CD14-positive monocyte (primary cell): Measurements from ENCODE around the gene C5. TPM values are rescaled to one million over a fixed set of nuclear protein-coding genes. Genes with fewer than 3 reads are reported as not detected.

ENCODE experiments used
- DNase-seq, 3 donors: peaks; one replicate each; pipeline ENCODE4 v3.0.0-alpha.2; 2011 to 2022
- H2AFZ ChIP-seq: 2 replicates; pipeline ENCODE4 v1.6.0; 2012; ENCODE audit warnings: mild to moderate bottlenecking, low read depth, low read length, inconsistent platforms; ENCODE audit not compliant: insufficient read depth, poor library complexity, severe bottlenecking
- H3K27ac ChIP-seq, 2 donors: 1 replicate in 1 of 2; 2 replicates in 1 of 2; pipeline ENCODE4 v1.5.1; 2012 to 2013; ENCODE audit warnings: low read length in 2 of 2, control low read depth in 1 of 2, inconsistent platforms in 1 of 2, low read depth in 1 of 2, mild to moderate bottlenecking in 1 of 2
- H3K27me3 ChIP-seq, 2 donors: one replicate each; pipeline versions ENCODE4 v1.6.0 to v1.6.1; 2011 to 2013; ENCODE audit warnings: low read length in 2 of 2; ENCODE audit not compliant: control insufficient read depth in 2 of 2, insufficient read depth in 2 of 2
- H3K36me3 ChIP-seq, 2 donors: replicated peaks in 1 of 2; 1 replicate in 1 of 2; 2 replicates in 1 of 2; pipeline versions ENCODE4 v1.5.1 to v1.6.1; 2012 to 2013; ENCODE audit warnings: low read length in 2 of 2, control low read depth in 1 of 2, inconsistent platforms in 1 of 2, mild to moderate bottlenecking in 1 of 2; ENCODE audit not compliant: insufficient read depth in 2 of 2, control insufficient read depth in 1 of 2
- H3K4me1 ChIP-seq, 2 donors: 1 replicate in 1 of 2; 2 replicates in 1 of 2; pipeline versions ENCODE4 v1.5.1 to v1.6.1; 2012 to 2013; ENCODE audit warnings: low read length in 2 of 2, control low read depth in 1 of 2, inconsistent platforms in 1 of 2, mild to moderate bottlenecking in 1 of 2, moderate library complexity in 1 of 2; ENCODE audit not compliant: insufficient read depth in 2 of 2, control insufficient read depth in 1 of 2
- H3K4me2 ChIP-seq: replicated peaks from 2 replicates; pipeline ENCODE3; 2012; ENCODE audit warnings: low read length, moderate library complexity, mild to moderate bottlenecking; ENCODE audit not compliant: poor library complexity, severe bottlenecking; ENCODE audit errors: extremely low read depth
- H3K4me3 ChIP-seq, 3 experiments: fragments of 200-600 bp in 1 of 3; sonication (generic) in 1 of 3; replicated peaks in 1 of 3; 1 replicate in 2 of 3; 2 replicates in 1 of 3; pipeline ENCODE4 v1.5.1; 2011 to 2013; ENCODE audit warnings: low read length in 3 of 3, mild to moderate bottlenecking in 3 of 3, control low read depth in 2 of 3, low read depth in 2 of 3, inconsistent platforms in 1 of 3, moderate library complexity in 1 of 3
- H3K79me2 ChIP-seq: 2 replicates; pipeline ENCODE4 v1.6.0; 2012; ENCODE audit warnings: mild to moderate bottlenecking, control low read depth, inconsistent platforms, low read length, moderate library complexity; ENCODE audit not compliant: insufficient read depth
- H3K9ac ChIP-seq: 2 replicates; pipeline ENCODE4 v1.6.0; 2017; ENCODE audit warnings: low read length, mild to moderate bottlenecking; ENCODE audit not compliant: insufficient read depth, poor library complexity, severe bottlenecking
- H3K9me3 ChIP-seq, 2 donors: replicated peaks in 1 of 2; 1 replicate in 1 of 2; 2 replicates in 1 of 2; pipeline versions ENCODE4 v1.5.1 to v1.6.1; 2012 to 2013; ENCODE audit warnings: low read length in 2 of 2, control low read depth in 1 of 2; ENCODE audit not compliant: control insufficient read depth in 1 of 2, insufficient read depth in 1 of 2
- H4K20me1 ChIP-seq: 2 replicates; pipeline ENCODE4 v1.6.0; 2012; ENCODE audit warnings: mild to moderate bottlenecking, low read length, control low read depth, moderate library complexity; ENCODE audit not compliant: insufficient read depth
- H3K27ac Mint-ChIP-seq, 7 donors: one replicate each; pipeline ENCODE4 v1.8.0; 2020; ENCODE audit warnings: mild to moderate bottlenecking in 7 of 7, mixed read lengths in 7 of 7, moderate library complexity in 6 of 7, inconsistent platforms in 2 of 7
- H3K27me3 Mint-ChIP-seq, 3 donors: one replicate each; pipeline ENCODE4 v1.8.0; 2021 to 2022; ENCODE audit warnings: low read depth in 3 of 3, mild to moderate bottlenecking in 3 of 3, mixed read lengths in 3 of 3, moderate library complexity in 3 of 3, inconsistent platforms in 1 of 3
- H3K36me3 Mint-ChIP-seq, 2 donors: one replicate each; pipeline ENCODE4 v1.8.0; 2020; ENCODE audit warnings: mixed read lengths in 2 of 2, inconsistent platforms in 1 of 2, mild to moderate bottlenecking in 1 of 2
- H3K4me1 Mint-ChIP-seq: one replicate; pipeline ENCODE4 v1.8.0; 2020; ENCODE audit warnings: mild to moderate bottlenecking, mixed read lengths
- H3K4me3 Mint-ChIP-seq, 2 donors: one replicate each; pipeline ENCODE4 v1.8.0; 2020; ENCODE audit warnings: mild to moderate bottlenecking in 2 of 2, mixed read lengths in 2 of 2, moderate library complexity in 1 of 2
- H3K9me3 Mint-ChIP-seq, 7 donors: one replicate each; pipeline ENCODE4 v1.8.0; 2020 to 2022; ENCODE audit warnings: mixed read lengths in 7 of 7, mild to moderate bottlenecking in 6 of 7, moderate library complexity in 6 of 7, inconsistent platforms in 2 of 7
- CTCF ChIP-seq: fragments of 200-600 bp; IDR thresholded peaks from one replicate; pipeline ENCODE4 v1.8.0; 2022; ENCODE audit warnings: antibody characterized with exemption, mild to moderate bottlenecking
- WGBS: methylation state at CpG from one replicate; pipeline ENCODE4 v1.1.5; 2013; ENCODE audit warnings: missing lambda C conversion rate; ENCODE audit not compliant: insufficient coverage; 5-methylcytosine and 5-hydroxymethylcytosine counted together
- intact Hi-C, 2 donors: fragments of 100-400 bp; cut with micrococcal nuclease; formaldehyde crosslinking; loops; one replicate each; pipeline versions ENCODE4 v1.15.0 to v1.15.1; 2023
- polyA plus RNA-seq, 3 donors: library from polyadenylated mRNA; depleted of rRNA in 1 of 3; unstranded in 2 of 3; stranded (reverse) in 1 of 3; fragments of 300-500 nt in 2 of 3; fragments of >200 nt in 1 of 3; fragmentation: Illumina TruSeq in 2 of 3; gene quantifications; 1 replicate in 2 of 3; 2 replicates in 1 of 3; pipeline ENCODE4 v1.2.3, GENCODE V29; 2012 to 2021

Gene C5
- polyA plus RNA-seq, 3 donors: 0.66 to 3.5 (median 1.2) TPM

- Mint-ChIP-seq H3K36me3 (peaks cover 13 to 21% of the 10 kb centered on the region in 2 donors), H3K9me3 (peaks cover 0 to 6% (median 2%) of the 10 kb centered on the region in 7 donors), H3K4me3 (no peak overlapping the region), H3K27me3 (no peaks in the 10 kb centered on the region), H3K27ac (no peak overlapping the region), H3K4me1 (peaks cover 5% of the 10 kb centered on the region)
- no CpG with 5 or more reads among the region's 4 CpGs for WGBS
- Histone ChIP-seq H3K9ac (no peak overlapping the region), H3K36me3 (no peaks in the 10 kb centered on the region), H4K20me1 (no peaks in the 10 kb centered on the region), H2AFZ (no peak overlapping the region), H3K4me3 (no peak overlapping the region), H3K4me1 (no peaks in the 10 kb centered on the region), H3K9me3 (no peaks in the 10 kb centered on the region), H3K27me3 (no peaks in the 10 kb centered on the region), H3K79me2 (no peaks in the 10 kb centered on the region), H3K4me2 (no peak overlapping the region), H3K27ac (no peak overlapping the region)
- DNase-seq: no peak
- TF ChIP-seq CTCF: no peak
- intact Hi-C loops: no loop called here
These were observed 131.9 kb downstream of the C5 start for GRCh38 chr9:120917929-120918762.

- no peaks in the 10 kb centered on the region for H3K9me3 ChIP-seq
- peaks cover 5% of the 10 kb centered on the region for H3K4me1 Mint-ChIP-seq
- H3K79me2 ChIP-seq: no peaks in the 10 kb centered on the region
- H4K20me1 ChIP-seq: no peaks in the 10 kb centered on the region
- WGBS: 96% methylated on average over 6 of the region's 8 CpGs
- H3K4me3 ChIP-seq: no peak overlapping the region
- no peaks in the 10 kb centered on the region for H3K36me3 ChIP-seq
- H3K36me3 Mint-ChIP-seq: peaks cover 9 to 28% of the 10 kb centered on the region in 2 donors
- no peak overlapping the region for H3K4me3 Mint-ChIP-seq
- intact Hi-C loops: no loop called here
- TF ChIP-seq CTCF: no peak
- H3K4me1 ChIP-seq: no peaks in the 10 kb centered on the region
- no peaks in the 10 kb centered on the region for H3K27me3 Mint-ChIP-seq
- no peak for DNase-seq
- no peak overlapping the region for H3K4me2 ChIP-seq
- peaks cover 0 to 6% (median 2%) of the 10 kb centered on the region in 7 donors for H3K9me3 Mint-ChIP-seq
- peak overlapping the region in 1 of 7 donors; percentile 42 for H3K27ac Mint-ChIP-seq
- no peak overlapping the region for H2AFZ ChIP-seq
- no peak overlapping the region for H3K9ac ChIP-seq
- no peaks in the 10 kb centered on the region for H3K27me3 ChIP-seq
- H3K27ac ChIP-seq: no peak overlapping the region
These were observed 132.8 kb downstream of the C5 start for GRCh38 chr9:120916991-120917880.
